H1 (cell line): ENCODE data around the gene CHAD.

Experiments
- CEBPB ChIP-seq: IDR thresholded peaks from 2 replicates; pipeline ENCODE4 v1.6.1; 2012; ENCODE audit warnings: low read depth, low read length
- EZH2 ChIP-seq: fragments of 200-600 bp; sonication (generic); IDR thresholded peaks from 2 replicates; pipeline ENCODE4 v1.7.1; 2012; ENCODE audit warnings: low read depth, mild to moderate bottlenecking, moderate library complexity, low read length, inconsistent platforms; ENCODE audit not compliant: severe bottlenecking
- KDM5A ChIP-seq: fragments of 200-600 bp; IDR thresholded peaks from 2 replicates; pipeline ENCODE4 v1.7.1; 2012; ENCODE audit warnings: mild to moderate bottlenecking, low read length, inconsistent platforms, mixed read lengths
- POLR2A ChIP-seq, 2 experiments: IDR thresholded peaks; 1 replicate in 1 of 2; 2 replicates in 1 of 2; pipeline ENCODE4 v1.6.1; 2011; ENCODE audit warnings: low read depth in 2 of 2, low read length in 2 of 2, mild to moderate bottlenecking in 2 of 2; ENCODE audit errors: control extremely low read depth in 1 of 2
- RAD21 ChIP-seq, 2 experiments: IDR thresholded peaks in 1 of 2; conservative IDR thresholded peaks in 1 of 2; 2 replicates each; pipeline ENCODE4 v1.6.1; 2011; ENCODE audit warnings: low read depth in 2 of 2, low read length in 2 of 2, improper control_type of control experiment in 1 of 2, inconsistent platforms in 1 of 2, mild to moderate bottlenecking in 1 of 2, moderate library complexity in 1 of 2
- SP2 ChIP-seq: IDR thresholded peaks from 2 replicates; pipeline ENCODE4 v1.6.1; 2012; ENCODE audit warnings: mild to moderate bottlenecking, low read length, inconsistent platforms
- YY1 ChIP-seq: IDR thresholded peaks from 2 replicates; pipeline ENCODE4 v1.6.1; 2011; ENCODE audit warnings: low read depth, mild to moderate bottlenecking, low read length
- TF ChIP-seq, protein P1 (sequence below), 3 experiments: IDR thresholded peaks; 1 replicate in 2 of 3; 2 replicates in 1 of 3; pipeline versions ENCODE4 v1.5.1 to v1.6.1; 2011; ENCODE audit warnings: low read length in 3 of 3, mild to moderate bottlenecking in 3 of 3, inconsistent platforms in 2 of 3, low read depth in 1 of 3, moderate library complexity in 1 of 3; ENCODE audit not compliant: insufficient read depth in 1 of 3; ENCODE audit errors: control extremely low read depth in 1 of 3
- TF ChIP-seq, protein P2 (sequence below): IDR thresholded peaks from 2 replicates; pipeline ENCODE4 v1.6.1; 2012; ENCODE audit warnings: inconsistent platforms
- TF ChIP-seq, protein P3 (sequence below): IDR thresholded peaks from 2 replicates; pipeline ENCODE4 v1.6.1; 2012; ENCODE audit warnings: low read length, inconsistent platforms

DNA sequence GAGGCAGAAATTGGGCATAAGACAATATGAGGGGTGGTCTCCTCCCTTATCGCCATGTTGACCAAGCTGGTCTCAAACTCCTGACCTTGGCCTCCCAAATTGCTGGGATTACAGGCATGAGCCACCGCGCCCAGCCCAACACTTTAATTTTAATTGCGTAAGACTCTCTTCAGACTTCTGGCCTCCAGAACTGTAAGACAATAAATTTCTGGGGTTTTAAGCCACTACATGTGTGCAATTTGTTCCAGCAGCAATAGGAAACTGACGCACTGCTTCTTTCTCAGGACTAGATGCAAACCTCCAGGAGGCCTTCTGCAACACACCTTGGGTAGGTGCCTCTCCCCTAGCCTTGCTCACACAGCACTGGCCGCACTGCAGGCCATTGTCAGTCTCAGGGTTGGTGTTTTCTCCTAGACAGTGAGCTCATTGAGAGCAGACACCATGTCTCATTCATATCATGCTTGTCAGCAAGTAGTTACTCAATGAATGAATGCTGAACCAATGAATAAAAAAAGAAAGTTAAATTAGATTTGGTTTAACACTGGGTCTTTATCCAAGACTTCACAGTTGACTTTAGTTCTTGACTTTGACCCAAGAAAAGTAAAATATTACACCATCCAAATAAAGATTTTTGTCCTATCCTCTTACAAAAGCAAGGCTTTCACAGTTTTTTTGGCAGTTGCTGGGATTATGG, 48.1 kb downstream of the CHAD start:
- TF ChIP-seq EZH2: no peak
- TF ChIP-seq KDM5A: no peak
- no peak for TF ChIP-seq CEBPB
- TF ChIP-seq, protein P1, sequence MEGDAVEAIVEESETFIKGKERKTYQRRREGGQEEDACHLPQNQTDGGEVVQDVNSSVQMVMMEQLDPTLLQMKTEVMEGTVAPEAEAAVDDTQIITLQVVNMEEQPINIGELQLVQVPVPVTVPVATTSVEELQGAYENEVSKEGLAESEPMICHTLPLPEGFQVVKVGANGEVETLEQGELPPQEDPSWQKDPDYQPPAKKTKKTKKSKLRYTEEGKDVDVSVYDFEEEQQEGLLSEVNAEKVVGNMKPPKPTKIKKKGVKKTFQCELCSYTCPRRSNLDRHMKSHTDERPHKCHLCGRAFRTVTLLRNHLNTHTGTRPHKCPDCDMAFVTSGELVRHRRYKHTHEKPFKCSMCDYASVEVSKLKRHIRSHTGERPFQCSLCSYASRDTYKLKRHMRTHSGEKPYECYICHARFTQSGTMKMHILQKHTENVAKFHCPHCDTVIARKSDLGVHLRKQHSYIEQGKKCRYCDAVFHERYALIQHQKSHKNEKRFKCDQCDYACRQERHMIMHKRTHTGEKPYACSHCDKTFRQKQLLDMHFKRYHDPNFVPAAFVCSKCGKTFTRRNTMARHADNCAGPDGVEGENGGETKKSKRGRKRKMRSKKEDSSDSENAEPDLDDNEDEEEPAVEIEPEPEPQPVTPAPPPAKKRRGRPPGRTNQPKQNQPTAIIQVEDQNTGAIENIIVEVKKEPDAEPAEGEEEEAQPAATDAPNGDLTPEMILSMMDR (IDR thresholded peaks at IDR 0.05; ENCODE audit: control extremely low read depth in 1 of 3, insufficient read depth in 1 of 3, low read depth in 1 of 3, low read length in 3 of 3): no peak
- TF ChIP-seq, protein P2, sequence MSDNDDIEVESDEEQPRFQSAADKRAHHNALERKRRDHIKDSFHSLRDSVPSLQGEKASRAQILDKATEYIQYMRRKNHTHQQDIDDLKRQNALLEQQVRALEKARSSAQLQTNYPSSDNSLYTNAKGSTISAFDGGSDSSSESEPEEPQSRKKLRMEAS: no peak
- TF ChIP-seq POLR2A (IDR thresholded peaks at IDR 0.05; ENCODE audit: control extremely low read depth in 1 of 2, low read depth in 2 of 2, low read length in 2 of 2): no peak
- TF ChIP-seq, protein P3, sequence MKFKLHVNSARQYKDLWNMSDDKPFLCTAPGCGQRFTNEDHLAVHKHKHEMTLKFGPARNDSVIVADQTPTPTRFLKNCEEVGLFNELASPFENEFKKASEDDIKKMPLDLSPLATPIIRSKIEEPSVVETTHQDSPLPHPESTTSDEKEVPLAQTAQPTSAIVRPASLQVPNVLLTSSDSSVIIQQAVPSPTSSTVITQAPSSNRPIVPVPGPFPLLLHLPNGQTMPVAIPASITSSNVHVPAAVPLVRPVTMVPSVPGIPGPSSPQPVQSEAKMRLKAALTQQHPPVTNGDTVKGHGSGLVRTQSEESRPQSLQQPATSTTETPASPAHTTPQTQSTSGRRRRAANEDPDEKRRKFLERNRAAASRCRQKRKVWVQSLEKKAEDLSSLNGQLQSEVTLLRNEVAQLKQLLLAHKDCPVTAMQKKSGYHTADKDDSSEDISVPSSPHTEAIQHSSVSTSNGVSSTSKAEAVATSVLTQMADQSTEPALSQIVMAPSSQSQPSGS: no peak
- no peak for TF ChIP-seq YY1
- TF ChIP-seq SP2: no peak
- no peak for TF ChIP-seq RAD21 (IDR thresholded peaks at IDR 0.05 in 1 of 2, conservative IDR thresholded peaks at IDR 0.05 in 1 of 2; ENCODE audit: low read depth in 2 of 2, low read length in 2 of 2)
